CD14-positive monocyte (primary cell): ENCODE measurements around the gene NEGR1. TPM values are rescaled to one million over a fixed set of nuclear protein-coding genes. Genes with fewer than 3 reads are reported as not detected.

Source experiments
- DNase-seq, 3 donors: peaks; one replicate each; pipeline ENCODE4 v3.0.0-alpha.2; 2011 to 2022
- H2AFZ ChIP-seq: 2 replicates; pipeline ENCODE4 v1.6.0; 2012; ENCODE audit warnings: mild to moderate bottlenecking, low read depth, low read length, inconsistent platforms; ENCODE audit not compliant: insufficient read depth, poor library complexity, severe bottlenecking
- H3K27ac ChIP-seq, 2 donors: 1 replicate in 1 of 2; 2 replicates in 1 of 2; pipeline ENCODE4 v1.5.1; 2012 to 2013; ENCODE audit warnings: low read length in 2 of 2, control low read depth in 1 of 2, inconsistent platforms in 1 of 2, low read depth in 1 of 2, mild to moderate bottlenecking in 1 of 2
- H3K27me3 ChIP-seq, 2 donors: one replicate each; pipeline versions ENCODE4 v1.6.0 to v1.6.1; 2011 to 2013; ENCODE audit warnings: low read length in 2 of 2; ENCODE audit not compliant: control insufficient read depth in 2 of 2, insufficient read depth in 2 of 2
- H3K36me3 ChIP-seq, 2 donors: replicated peaks in 1 of 2; 1 replicate in 1 of 2; 2 replicates in 1 of 2; pipeline versions ENCODE4 v1.5.1 to v1.6.1; 2012 to 2013; ENCODE audit warnings: low read length in 2 of 2, control low read depth in 1 of 2, inconsistent platforms in 1 of 2, mild to moderate bottlenecking in 1 of 2; ENCODE audit not compliant: insufficient read depth in 2 of 2, control insufficient read depth in 1 of 2
- H3K4me1 ChIP-seq, 2 donors: 1 replicate in 1 of 2; 2 replicates in 1 of 2; pipeline versions ENCODE4 v1.5.1 to v1.6.1; 2012 to 2013; ENCODE audit warnings: low read length in 2 of 2, control low read depth in 1 of 2, inconsistent platforms in 1 of 2, mild to moderate bottlenecking in 1 of 2, moderate library complexity in 1 of 2; ENCODE audit not compliant: insufficient read depth in 2 of 2, control insufficient read depth in 1 of 2
- H3K4me2 ChIP-seq: replicated peaks from 2 replicates; pipeline ENCODE3; 2012; ENCODE audit warnings: low read length, moderate library complexity, mild to moderate bottlenecking; ENCODE audit not compliant: poor library complexity, severe bottlenecking; ENCODE audit errors: extremely low read depth
- H3K4me3 ChIP-seq, 3 experiments: fragments of 200-600 bp in 1 of 3; sonication (generic) in 1 of 3; replicated peaks in 1 of 3; 1 replicate in 2 of 3; 2 replicates in 1 of 3; pipeline ENCODE4 v1.5.1; 2011 to 2013; ENCODE audit warnings: low read length in 3 of 3, mild to moderate bottlenecking in 3 of 3, control low read depth in 2 of 3, low read depth in 2 of 3, inconsistent platforms in 1 of 3, moderate library complexity in 1 of 3
- H3K79me2 ChIP-seq: 2 replicates; pipeline ENCODE4 v1.6.0; 2012; ENCODE audit warnings: mild to moderate bottlenecking, control low read depth, inconsistent platforms, low read length, moderate library complexity; ENCODE audit not compliant: insufficient read depth
- H3K9ac ChIP-seq: 2 replicates; pipeline ENCODE4 v1.6.0; 2017; ENCODE audit warnings: low read length, mild to moderate bottlenecking; ENCODE audit not compliant: insufficient read depth, poor library complexity, severe bottlenecking
- H3K9me3 ChIP-seq, 2 donors: replicated peaks in 1 of 2; 1 replicate in 1 of 2; 2 replicates in 1 of 2; pipeline versions ENCODE4 v1.5.1 to v1.6.1; 2012 to 2013; ENCODE audit warnings: low read length in 2 of 2, control low read depth in 1 of 2; ENCODE audit not compliant: control insufficient read depth in 1 of 2, insufficient read depth in 1 of 2
- H4K20me1 ChIP-seq: 2 replicates; pipeline ENCODE4 v1.6.0; 2012; ENCODE audit warnings: mild to moderate bottlenecking, low read length, control low read depth, moderate library complexity; ENCODE audit not compliant: insufficient read depth
- H3K27ac Mint-ChIP-seq, 7 donors: one replicate each; pipeline ENCODE4 v1.8.0; 2020; ENCODE audit warnings: mild to moderate bottlenecking in 7 of 7, mixed read lengths in 7 of 7, moderate library complexity in 6 of 7, inconsistent platforms in 2 of 7
- H3K27me3 Mint-ChIP-seq, 3 donors: one replicate each; pipeline ENCODE4 v1.8.0; 2021 to 2022; ENCODE audit warnings: low read depth in 3 of 3, mild to moderate bottlenecking in 3 of 3, mixed read lengths in 3 of 3, moderate library complexity in 3 of 3, inconsistent platforms in 1 of 3
- H3K36me3 Mint-ChIP-seq, 2 donors: one replicate each; pipeline ENCODE4 v1.8.0; 2020; ENCODE audit warnings: mixed read lengths in 2 of 2, inconsistent platforms in 1 of 2, mild to moderate bottlenecking in 1 of 2
- H3K4me1 Mint-ChIP-seq: one replicate; pipeline ENCODE4 v1.8.0; 2020; ENCODE audit warnings: mild to moderate bottlenecking, mixed read lengths
- H3K4me3 Mint-ChIP-seq, 2 donors: one replicate each; pipeline ENCODE4 v1.8.0; 2020; ENCODE audit warnings: mild to moderate bottlenecking in 2 of 2, mixed read lengths in 2 of 2, moderate library complexity in 1 of 2
- H3K9me3 Mint-ChIP-seq, 7 donors: one replicate each; pipeline ENCODE4 v1.8.0; 2020 to 2022; ENCODE audit warnings: mixed read lengths in 7 of 7, mild to moderate bottlenecking in 6 of 7, moderate library complexity in 6 of 7, inconsistent platforms in 2 of 7
- CTCF ChIP-seq: fragments of 200-600 bp; IDR thresholded peaks from one replicate; pipeline ENCODE4 v1.8.0; 2022; ENCODE audit warnings: antibody characterized with exemption, mild to moderate bottlenecking
- WGBS: methylation state at CpG from one replicate; pipeline ENCODE4 v1.1.5; 2013; ENCODE audit warnings: missing lambda C conversion rate; ENCODE audit not compliant: insufficient coverage; 5-methylcytosine and 5-hydroxymethylcytosine counted together
- intact Hi-C, 2 donors: fragments of 100-400 bp; cut with micrococcal nuclease; formaldehyde crosslinking; loops; one replicate each; pipeline versions ENCODE4 v1.15.0 to v1.15.1; 2023
- polyA plus RNA-seq, 3 donors: library from polyadenylated mRNA; depleted of rRNA in 1 of 3; unstranded in 2 of 3; stranded (reverse) in 1 of 3; fragments of 300-500 nt in 2 of 3; fragments of >200 nt in 1 of 3; fragmentation: Illumina TruSeq in 2 of 3; gene quantifications; 1 replicate in 2 of 3; 2 replicates in 1 of 3; pipeline ENCODE4 v1.2.3, GENCODE V29; 2012 to 2021

The NEGR1 gene
- polyA plus RNA-seq, 3 donors, result 0.03 to 0.15 (median 0.13) TPM

GRCh38 chr1:72003092-72003491 is 279.2 kb downstream of the NEGR1 start:
- intact Hi-C loops, result no loop called here
- WGBS, result no CpG with 5 or more reads among the region's 3 CpGs
- Histone ChIP-seq H3K9ac (no peak overlapping the region), H4K20me1 (no peaks in the 10 kb centered on the region), H3K27me3 (no peaks in the 10 kb centered on the region), H3K4me2 (no peak overlapping the region), H3K27ac (no peak overlapping the region), H3K79me2 (no peaks in the 10 kb centered on the region), H3K4me1 (no peaks in the 10 kb centered on the region), H3K36me3 (no peaks in the 10 kb centered on the region), H3K9me3 (no peaks in the 10 kb centered on the region), H2AFZ (no peak overlapping the region), H3K4me3 (no peak overlapping the region)
- no peak overlapping the region for H3K27ac Mint-ChIP-seq
- H3K4me3 Mint-ChIP-seq, result no peak overlapping the region
- H3K36me3 Mint-ChIP-seq, result no peaks in the 10 kb centered on the region
- no peak for DNase-seq
- peaks cover 0 to 3% (median 0%) of the 10 kb centered on the region in 7 donors for H3K9me3 Mint-ChIP-seq
- TF ChIP-seq CTCF, result no peak
- no peaks in the 10 kb centered on the region for H3K4me1 Mint-ChIP-seq
- H3K27me3 Mint-ChIP-seq, result no peaks in the 10 kb centered on the region

- no peaks in the 10 kb centered on the region for H3K36me3 Mint-ChIP-seq
- intact Hi-C loops, result no loop called here
- H3K27me3 Mint-ChIP-seq, result no peaks in the 10 kb centered on the region
- no peak overlapping the region for H3K4me3 ChIP-seq
- H3K79me2 ChIP-seq, result no peaks in the 10 kb centered on the region
- no peak overlapping the region for H3K27ac Mint-ChIP-seq
- no peaks in the 10 kb centered on the region for H3K4me1 Mint-ChIP-seq
- no peaks in the 10 kb centered on the region for H3K4me1 ChIP-seq
- no peak overlapping the region for H3K27ac ChIP-seq
- H3K9ac ChIP-seq, result no peak overlapping the region
- no peak overlapping the region for H2AFZ ChIP-seq
- no peaks in the 10 kb centered on the region for H3K36me3 ChIP-seq
- 96% methylated on average over 4 of the region's 4 CpGs for WGBS
- H3K27me3 ChIP-seq, result no peaks in the 10 kb centered on the region
- DNase-seq, result no peak
- TF ChIP-seq CTCF, result no peak
- H4K20me1 ChIP-seq, result no peaks in the 10 kb centered on the region
- H3K9me3 ChIP-seq, result no peaks in the 10 kb centered on the region
- H3K4me2 ChIP-seq, result no peak overlapping the region
- H3K9me3 Mint-ChIP-seq, result peaks cover 0 to 4% (median 2%) of the 10 kb centered on the region in 7 donors
- H3K4me3 Mint-ChIP-seq, result no peak overlapping the region
Measured at GRCh38 chr1:72000809-72001208, 281.5 kb downstream of the NEGR1 start.
